Astrocyte (in vitro differentiated cells and primary cell): ENCODE data around the gene RAB17. TPM values are rescaled to one million over a fixed set of nuclear protein-coding genes. Genes with fewer than 3 reads are reported as not detected.

Experiments used
- DNase-seq: peaks from one replicate; pipeline ENCODE4 v3.0.0-alpha.2; 2010; ENCODE audit warnings: low read depth
- FAIRE-seq: peaks from 2 replicates; lab custom pipeline; 2011; peaks lifted over from hg19 to GRCh38; lab: Jason Lieb, UNC
- H2AFZ ChIP-seq: 2 replicates; pipeline ENCODE4 v1.6.0; 2012; ENCODE audit warnings: low read depth, low read length, inconsistent platforms
- H3K27ac ChIP-seq: 2 replicates; pipeline ENCODE4 v1.5.1; 2011; ENCODE audit warnings: low read depth, low read length, inconsistent platforms
- H3K27me3 ChIP-seq: 2 replicates; pipeline ENCODE4 v1.6.0; 2011; ENCODE audit warnings: low read length, inconsistent platforms; ENCODE audit not compliant: insufficient read depth
- H3K36me3 ChIP-seq: 2 replicates; pipeline ENCODE4 v1.5.1; 2011; ENCODE audit warnings: low read length, inconsistent platforms; ENCODE audit not compliant: insufficient read depth
- H3K4me1 ChIP-seq: 2 replicates; pipeline ENCODE4 v1.5.1; 2011; ENCODE audit warnings: low read length, inconsistent platforms; ENCODE audit not compliant: insufficient read depth
- H3K4me2 ChIP-seq: 2 replicates; pipeline ENCODE4 v1.6.0; 2012; ENCODE audit warnings: low read length, inconsistent platforms
- H3K4me3 ChIP-seq: 2 replicates; pipeline ENCODE4 v1.5.1; 2011; ENCODE audit warnings: low read depth, mild to moderate bottlenecking, low read length, inconsistent platforms; ENCODE audit not compliant: insufficient read depth
- H3K79me2 ChIP-seq: 2 replicates; pipeline ENCODE4 v1.6.0; 2012; ENCODE audit warnings: mild to moderate bottlenecking, low read length, inconsistent platforms; ENCODE audit not compliant: insufficient read depth
- H3K9ac ChIP-seq: 2 replicates; pipeline ENCODE4 v1.6.0; 2012; ENCODE audit warnings: mild to moderate bottlenecking, low read length, inconsistent platforms
- H3K9me3 ChIP-seq: 2 replicates; pipeline ENCODE4 v1.5.1; 2012; ENCODE audit warnings: low read depth, mild to moderate bottlenecking, low read length, inconsistent platforms; ENCODE audit not compliant: insufficient read depth
- H4K20me1 ChIP-seq: 2 replicates; pipeline ENCODE4 v1.6.0; 2012; ENCODE audit warnings: low read length, inconsistent platforms; ENCODE audit not compliant: insufficient read depth
- H3K27ac Mint-ChIP-seq: one replicate; pipeline ENCODE4 v1.8.0; 2021; ENCODE audit warnings: mild to moderate bottlenecking, mixed read lengths; ENCODE audit not compliant: unreplicated experiment
- H3K27me3 Mint-ChIP-seq: one replicate; pipeline ENCODE4 v1.8.0; 2021; ENCODE audit warnings: low read depth, mixed read lengths; ENCODE audit not compliant: unreplicated experiment
- H3K36me3 Mint-ChIP-seq: one replicate; pipeline ENCODE4 v1.8.0; 2021; ENCODE audit warnings: low read depth, mixed read lengths; ENCODE audit not compliant: unreplicated experiment
- H3K4me1 Mint-ChIP-seq: one replicate; pipeline ENCODE4 v1.8.0; 2021; ENCODE audit warnings: low read depth, mixed read lengths; ENCODE audit not compliant: unreplicated experiment
- H3K4me3 Mint-ChIP-seq: one replicate; pipeline ENCODE4 v1.8.0; 2021; ENCODE audit warnings: mild to moderate bottlenecking, moderate library complexity, mixed read lengths; ENCODE audit not compliant: unreplicated experiment
- H3K9me3 Mint-ChIP-seq: one replicate; pipeline ENCODE4 v1.8.0; 2021; ENCODE audit warnings: mild to moderate bottlenecking, mixed read lengths; ENCODE audit not compliant: unreplicated experiment
- CTCF ChIP-seq: IDR thresholded peaks from 2 replicates; pipeline ENCODE4 v1.5.1; 2011; ENCODE audit warnings: low read depth, mild to moderate bottlenecking, inconsistent platforms, low read length, moderate library complexity; ENCODE audit not compliant: insufficient read depth
- EZH2 ChIP-seq: IDR thresholded peaks from 2 replicates; pipeline ENCODE4 v1.6.1; 2012; ENCODE audit warnings: mild to moderate bottlenecking, low read length, inconsistent platforms; ENCODE audit not compliant: insufficient read depth
- total RNA-seq: library from RNA; stranded (reverse); gene quantifications from 2 replicates; pipeline ENCODE4 v1.2.1, GENCODE V29; 2021

Gene RAB17
- total RNA-seq, 1 donor from 2014 or later: 1.4 TPM

GRCh38 chr2:237585590-237586221, 4.8 kb downstream of the RAB17 start:
- Histone ChIP-seq H3K27me3 (no peaks in the 10 kb centered on the region), H3K79me2 (no peaks in the 10 kb centered on the region), H3K4me2 (no peak overlapping the region), H3K9ac (no peak overlapping the region), H3K27ac (no peak overlapping the region), H3K36me3 (no peaks in the 10 kb centered on the region), H4K20me1 (no peaks in the 10 kb centered on the region), H2AFZ (no peak overlapping the region), H3K9me3 (no peaks in the 10 kb centered on the region), H3K4me3 (no peak overlapping the region), H3K4me1 (peaks cover 14% of the 10 kb centered on the region)
- DNase-seq: no peak
- Mint-ChIP-seq H3K4me1 (peaks cover 4% of the 10 kb centered on the region), H3K36me3 (no peaks in the 10 kb centered on the region), H3K27me3 (peaks cover 5% of the 10 kb centered on the region), H3K4me3 (no peak overlapping the region), H3K27ac (no peak overlapping the region), H3K9me3 (peaks cover 9% of the 10 kb centered on the region)
- FAIRE-seq: no peak
- TF ChIP-seq CTCF: no peak
- no peak for TF ChIP-seq EZH2

GRCh38 chr2:237583385-237584295, 6.9 kb downstream of the RAB17 start:
- no peak overlapping the region for H3K4me2 ChIP-seq
- no peak overlapping the region for H2AFZ ChIP-seq
- DNase-seq: no peak
- peaks cover 6% of the 10 kb centered on the region for H3K27me3 ChIP-seq
- no peak overlapping the region for H3K27ac Mint-ChIP-seq
- H3K4me3 Mint-ChIP-seq: no peak overlapping the region
- peaks cover 6% of the 10 kb centered on the region for H3K4me1 ChIP-seq
- no peaks in the 10 kb centered on the region for H4K20me1 ChIP-seq
- H3K27ac ChIP-seq: no peak overlapping the region
- no peaks in the 10 kb centered on the region for H3K9me3 ChIP-seq
- FAIRE-seq: no peak
- no peaks in the 10 kb centered on the region for H3K36me3 ChIP-seq
- H3K79me2 ChIP-seq: no peaks in the 10 kb centered on the region
- peaks cover 9% of the 10 kb centered on the region for H3K9me3 Mint-ChIP-seq
- H3K27me3 Mint-ChIP-seq: peaks cover 12% of the 10 kb centered on the region
- no peaks in the 10 kb centered on the region for H3K36me3 Mint-ChIP-seq
- H3K4me3 ChIP-seq: no peak overlapping the region
- H3K9ac ChIP-seq: no peak overlapping the region
- TF ChIP-seq EZH2: no peak
- no peak for TF ChIP-seq CTCF
- H3K4me1 Mint-ChIP-seq: no peaks in the 10 kb centered on the region
